Esophagus squamous epithelium (tissue), 5 donors: ENCODE data around the gene CYB5B. TPM values are rescaled to one million over a fixed set of nuclear protein-coding genes. Genes with fewer than 3 reads are reported as not detected.

Experiments
- DNase-seq: peaks from one replicate; lab custom pipeline; 2025; lab: John Stamatoyannopoulos, UW
- H3K27ac ChIP-seq, 4 donors: fragments of 200-600 bp; sonication (generic); one replicate each; pipeline ENCODE4 v1.5.1; 2016 to 2019; ENCODE audit warnings: mild to moderate bottlenecking in 1 of 4
- H3K27me3 ChIP-seq, 4 donors: fragments of 200-600 bp; sonication (generic); 1 replicate in 3 of 4; 2 replicates in 1 of 4; pipeline versions ENCODE4 v1.5.1 to v1.6.0; 2017 to 2021; ENCODE audit warnings: antibody characterized with exemption in 1 of 4
- H3K36me3 ChIP-seq, 3 donors: fragments of 200-600 bp; sonication (generic); one replicate each; pipeline ENCODE4 v1.5.1; 2016 to 2019
- H3K4me1 ChIP-seq, 3 donors: fragments of 200-600 bp; sonication (generic); one replicate each; pipeline ENCODE4 v1.5.1; 2017 to 2019
- H3K4me3 ChIP-seq, 4 donors: fragments of 200-600 bp; sonication (generic); 1 replicate in 3 of 4; 2 replicates in 1 of 4; pipeline ENCODE4 v1.5.1; 2016 to 2019; ENCODE audit warnings: mild to moderate bottlenecking in 2 of 4, moderate library complexity in 1 of 4
- H3K9me3 ChIP-seq, 3 donors: fragments of 200-600 bp; sonication (generic); one replicate each; pipeline ENCODE4 v1.5.1; 2016 to 2019
- CTCF ChIP-seq, 6 experiments: fragments of 450-650 bp in 4 of 6; fragments of 200-600 bp in 2 of 6; sonication (generic) in 2 of 6; IDR thresholded peaks; one replicate each; pipeline ENCODE4 v1.5.1; 2016 to 2019; ENCODE audit warnings: antibody characterized with exemption in 6 of 6, mild to moderate bottlenecking in 4 of 6, moderate library complexity in 4 of 6
- POLR2A ChIP-seq, 4 donors: fragments of 450-650 bp; IDR thresholded peaks; one replicate each; pipeline ENCODE4 v1.6.1; 2017; ENCODE audit warnings: antibody characterized with exemption in 4 of 4, mild to moderate bottlenecking in 4 of 4, moderate library complexity in 3 of 4
- WGBS, 2 donors: methylation state at CpG; one replicate each; pipeline ENCODE4 v1.1.5; 2018; 5-methylcytosine and 5-hydroxymethylcytosine counted together
- intact Hi-C: fragments of 100-400 bp; cut with DNase I; formaldehyde crosslinking; loops from one replicate; pipeline ENCODE4 v1.15.0; 2022
- total RNA-seq, 4 donors: library from RNA; depleted of rRNA; stranded (reverse); fragments of >200 nt; gene quantifications; one replicate each; pipeline ENCODE4 v1.1.0, GENCODE V29; 2016
- donor health status: DM: yes; HTN: yes; CAD: no.

The CYB5B gene
- total RNA-seq, 4 donors from 2014 or later, result 23.7 to 45.7 (median 39.6) TPM

- no peaks in the 10 kb centered on the region for H3K9me3 ChIP-seq
- no peak for DNase-seq
- no peak overlapping the region for H3K4me3 ChIP-seq
- no peaks in the 10 kb centered on the region for H3K27me3 ChIP-seq
- peaks cover 3 to 66% (median 44%) of the 10 kb centered on the region in 3 donors for H3K4me1 ChIP-seq
- no peaks in the 10 kb centered on the region for H3K36me3 ChIP-seq
- intact Hi-C loops, result no loop called here
- 19 to 29% methylated on average over 4 of the region's 4 CpGs for WGBS, 2 donors
- TF ChIP-seq CTCF (IDR thresholded peaks at IDR 0.05), result no peak
- TF ChIP-seq POLR2A (IDR thresholded peaks at IDR 0.05), result no peak
- no peak overlapping the region for H3K27ac ChIP-seq
These were observed 22.0 kb upstream of the CYB5B start for GRCh38 chr16:69402439-69402838.

GRCh38 chr16:69404275-69404805, 20.1 kb upstream of the CYB5B start:
- DNase-seq, result no peak
- 11 to 32% methylated on average over 4 of the region's 4 CpGs for WGBS, 2 donors
- Histone ChIP-seq H3K27me3 (no peaks in the 10 kb centered on the region), H3K4me3 (peak overlapping the region in 1 of 4 donors; percentile 6), H3K9me3 (no peaks in the 10 kb centered on the region), H3K27ac (peak overlapping the region; percentile 46 to 76 (median 64)), H3K4me1 (peaks cover 0 to 57% (median 27%) of the 10 kb centered on the region in 3 donors), H3K36me3 (no peaks in the 10 kb centered on the region)
- TF ChIP-seq CTCF (IDR thresholded peaks at IDR 0.05), result no peak
- TF ChIP-seq POLR2A (IDR thresholded peaks at IDR 0.05), result no peak
- intact Hi-C loops, result no loop called here

DNA sequence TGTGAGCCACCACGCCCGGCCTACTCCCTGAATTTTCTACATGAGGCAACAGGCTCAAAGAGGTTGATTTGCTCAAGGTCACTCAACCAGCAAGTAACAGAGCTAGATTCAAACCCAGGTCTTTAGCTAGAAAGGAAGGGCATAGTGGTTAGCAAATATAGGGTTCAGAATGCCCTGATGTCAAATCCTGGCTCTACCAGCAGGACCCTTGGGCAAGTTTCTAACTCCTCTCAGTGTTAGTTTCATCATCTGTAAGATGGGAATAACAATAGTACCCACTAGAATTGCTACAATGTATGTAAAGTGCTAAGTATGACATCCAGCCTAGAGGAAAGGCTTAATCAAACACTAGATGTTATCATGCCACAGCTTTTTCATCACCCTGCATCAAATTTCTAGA, 19.1 kb upstream of the CYB5B start:
- H3K9me3 ChIP-seq, result no peaks in the 10 kb centered on the region
- DNase-seq, result no peak
- peaks cover 0 to 62% (median 33%) of the 10 kb centered on the region in 3 donors for H3K4me1 ChIP-seq
- intact Hi-C loops, result no loop called here
- WGBS, 2 donors, result 33% methylated on average over 2 of the region's 2 CpGs; no CpG with 5 or more reads in 1 of the 2 donors
- TF ChIP-seq POLR2A (IDR thresholded peaks at IDR 0.05) (no peak), CTCF (IDR thresholded peaks at IDR 0.05) (no peak)
- no peaks in the 10 kb centered on the region for H3K27me3 ChIP-seq
- H3K27ac ChIP-seq, result peak overlapping the region; percentile 28 to 74 (median 59)
- H3K4me3 ChIP-seq, result no peak overlapping the region
- H3K36me3 ChIP-seq, result no peaks in the 10 kb centered on the region

GRCh38 chr16:69405757-69406156, 18.7 kb upstream of the CYB5B start:
- H3K4me1 ChIP-seq, result peaks cover 0 to 66% (median 37%) of the 10 kb centered on the region in 3 donors
- intact Hi-C loops, result no loop called here
- no peaks in the 10 kb centered on the region for H3K9me3 ChIP-seq
- H3K4me3 ChIP-seq, result no peak overlapping the region
- no peak for DNase-seq
- H3K27me3 ChIP-seq, result no peaks in the 10 kb centered on the region
- no peaks in the 10 kb centered on the region for H3K36me3 ChIP-seq
- 21 to 45% methylated on average over 5 of the region's 5 CpGs for WGBS, 2 donors
- no peak for TF ChIP-seq POLR2A (IDR thresholded peaks at IDR 0.05)
- no peak for TF ChIP-seq CTCF (IDR thresholded peaks at IDR 0.05)
- H3K27ac ChIP-seq, result peak overlapping the region; percentile 28 to 74 (median 59)

GRCh38 chr16:69406780-69407331, 17.6 kb upstream of the CYB5B start:
- Histone ChIP-seq H3K27me3 (no peaks in the 10 kb centered on the region), H3K27ac (peak overlapping the region in 1 of 4 donors; percentile 74), H3K9me3 (no peaks in the 10 kb centered on the region), H3K36me3 (no peaks in the 10 kb centered on the region), H3K4me1 (peaks cover 0 to 72% (median 47%) of the 10 kb centered on the region in 3 donors), H3K4me3 (no peak overlapping the region)
- no peak for DNase-seq
- 92 to 93% methylated on average over 9 of the region's 9 CpGs for WGBS, 2 donors
- no peak for TF ChIP-seq POLR2A (IDR thresholded peaks at IDR 0.05)
- no peak for TF ChIP-seq CTCF (IDR thresholded peaks at IDR 0.05)
- intact Hi-C loops, result no loop called here
